Regular cardiac myocyte (primary cell): ENCODE measurements around the gene SLC27A3. TPM values are rescaled to one million over a fixed set of nuclear protein-coding genes. Genes with fewer than 3 reads are reported as not detected.

Experiments used
- total RNA-seq: library from RNA; depleted of rRNA; stranded (reverse); fragments of >200 nt; gene quantifications from 2 replicates; pipeline ENCODE4 v1.2.3, GENCODE V29; 2014

SLC27A3 gene
- 6.1 and 8.5 TPM in 2 replicates for total RNA-seq

GRCh38 chr1:153774780-153775457 lies at the start of gene SLC27A3:
TSS of gene SLC27A3 (plus strand) at chr1:153775407. CDS start at chr1:153775498, 91 bp downstream.

GRCh38 chr1:153727463-153728304 lies 47.5 kb upstream of the SLC27A3 start, which contains the start of gene INTS3:
TSS of gene INTS3 (plus strand) at chr1:153728050. CDS start at chr1:153728635, 585 bp downstream.

Other genes starting within 250 kb of the SLC27A3 start
- 607 and 730 TPM in 2 replicates for gene S100A6, start 239.4 kb upstream of the SLC27A3 start, total RNA-seq
- not detected in 2 replicates for gene S100A5, start 234.5 kb upstream of the SLC27A3 start, total RNA-seq
- 30.4 and 70.7 TPM in 2 replicates for gene S100A4, start 229.6 kb upstream of the SLC27A3 start, total RNA-seq
- 2.8 and 4.6 TPM in 2 replicates for gene S100A3, start 226.1 kb upstream of the SLC27A3 start, total RNA-seq
- gene S100A2, start 209.6 kb upstream of the SLC27A3 start, total RNA-seq = 0.85 and 2.5 TPM in 2 replicates
- 126 and 297 TPM in 2 replicates for gene S100A16, start 162.3 kb upstream of the SLC27A3 start, total RNA-seq
- 0.19 TPM in 1 of 2 replicates, not detected in the other for gene S100A14, start 159.1 kb upstream of the SLC27A3 start, total RNA-seq
- 97.2 and 98.0 TPM in 2 replicates for gene S100A13, start 147.9 kb upstream of the SLC27A3 start, total RNA-seq
- gene S100A1, start 147.0 kb upstream of the SLC27A3 start, total RNA-seq = not detected in 2 replicates
- gene CHTOP, start 141.3 kb upstream of the SLC27A3 start, total RNA-seq = 24.2 and 38.3 TPM in 2 replicates
- 61.7 and 69.8 TPM in 2 replicates for gene SNAPIN, start 116.7 kb upstream of the SLC27A3 start, total RNA-seq
- gene ILF2, start 104.4 kb upstream of the SLC27A3 start, total RNA-seq = 151 and 266 TPM in 2 replicates
- 0.19 and 0.85 TPM in 2 replicates for gene NPR1, start 96.7 kb upstream of the SLC27A3 start, total RNA-seq
- 26.5 and 29.7 TPM in 2 replicates for gene INTS3, start 47.4 kb upstream of the SLC27A3 start, total RNA-seq
- gene GATAD2B, start 147.6 kb downstream of the SLC27A3 start, total RNA-seq = 2.5 and 3.1 TPM in 2 replicates
- gene DENND4B, start 171.3 kb downstream of the SLC27A3 start, total RNA-seq = 12.1 and 17.2 TPM in 2 replicates
- 1.9 and 2.8 TPM in 2 replicates for gene CRTC2, start 183.2 kb downstream of the SLC27A3 start, total RNA-seq
- gene SLC39A1, start 188.1 kb downstream of the SLC27A3 start, total RNA-seq = 102 and 123 TPM in 2 replicates
- 4.6 and 6.5 TPM in 2 replicates for gene CREB3L4, start 192.5 kb downstream of the SLC27A3 start, total RNA-seq
- 172 and 183 TPM in 2 replicates for gene JTB, start 202.3 kb downstream of the SLC27A3 start, total RNA-seq
- 96.4 and 134 TPM in 2 replicates for gene RAB13, start 210.9 kb downstream of the SLC27A3 start, total RNA-seq
- gene RPS27, start 215.4 kb downstream of the SLC27A3 start, total RNA-seq = 915 and 1,485 TPM in 2 replicates